DOHH2 (cell line): ENCODE data around the gene ZSCAN22.

Source experiments
- CTCF ChIP-seq: fragments of 200-600 bp; sonication (generic); IDR thresholded peaks from one replicate; pipeline ENCODE4 v1.5.1; 2014; ENCODE audit warnings: antibody characterized with exemption, mild to moderate bottlenecking, low read depth, low read length; ENCODE audit not compliant: poor library complexity, severe bottlenecking
- EZH2phosphoT487 ChIP-seq: fragments of 200-600 bp; sonication (generic); IDR thresholded peaks from 2 replicates; pipeline ENCODE4 v1.6.1; 2017; ENCODE audit warnings: borderline replicate concordance, mild to moderate bottlenecking, antibody characterized with exemption, low read length, moderate library complexity, mixed read lengths

GRCh38 chr19:58345558-58345957 lies 18.8 kb downstream of the ZSCAN22 start:
- no peak for TF ChIP-seq CTCF
- no peak for TF ChIP-seq EZH2phosphoT487
